K562 (cell line): ENCODE results near the gene IGFBP4. TPM values are rescaled to one million over a fixed set of nuclear protein-coding genes. Genes with fewer than 3 reads are reported as not detected.

ENCODE experiments used
- ATAC-seq: fragments of 200-7000 bp; cut with Tn5 transposase; 3 replicates; pipeline ENCODE4 v1.9.1; 2020; ENCODE audit warnings: moderate library complexity
- BruUV-seq: library from RNA; stranded (reverse); fragments of 400-500 nt; replicated peaks from 2 replicates; lab custom pipeline; 2021; lab: Mats Ljungman, UMichigan
- CTCF ChIA-PET: fragments of 300-600 bp; formaldehyde crosslinking; extraction: SDS; loops from one replicate; lab custom pipeline; 2021; ENCODE audit warnings: low intra/inter-chr PET ratio; lab: Yijun Ruan, JAX
- POLR2A ChIA-PET: fragments of 300-600, 350-650 bp; sonication (Branson Sonifier 250); formaldehyde crosslinking; extraction: SDS; loops from one replicate; lab custom pipeline; 2021; ENCODE audit warnings: antibody characterized with exemption, inconsistent platforms; lab: Yijun Ruan, JAX
- DNase-seq, 4 experiments: peaks; one replicate each; pipeline versions ENCODE4 v3.0.0 to v3.0.0-alpha.2; 2011 to 2018; ENCODE audit warnings: low spot score in 3 of 4, mixed read lengths in 3 of 4; ENCODE audit errors: extremely low read depth in 1 of 4
- FAIRE-seq: peaks from 2 replicates; lab custom pipeline; 2011; peaks lifted over from hg19 to GRCh38; lab: Jason Lieb, UNC
- H2AFZ ChIP-seq: 2 replicates; pipeline ENCODE4 v1.6.0; 2011; ENCODE audit warnings: low read depth, low read length, control low read depth, inconsistent platforms
- H3K27ac ChIP-seq: fragments of 200-600 bp; 3 replicates; pipeline ENCODE4 v1.8.0; 2011; ENCODE audit warnings: low read depth, mild to moderate bottlenecking, control low read depth, inconsistent platforms, low read length, moderate library complexity, mixed read lengths; ENCODE audit errors: extremely low read depth
- H3K27me3 ChIP-seq, 2 experiments: fragments of 300-600 bp in 1 of 2; 2 replicates in 1 of 2; 3 replicates in 1 of 2; pipeline versions ENCODE4 v1.6.0 to v1.8.0; 2011; ENCODE audit warnings: inconsistent platforms in 2 of 2, low read length in 2 of 2, mild to moderate bottlenecking in 1 of 2, mixed read lengths in 1 of 2, moderate library complexity in 1 of 2; ENCODE audit not compliant: control insufficient read depth in 2 of 2, insufficient read depth in 2 of 2
- H3K36me3 ChIP-seq: fragments of 300-600 bp; 3 replicates; pipeline ENCODE4 v1.8.0; 2011; ENCODE audit warnings: mild to moderate bottlenecking, low read length, inconsistent platforms; ENCODE audit not compliant: control insufficient read depth, insufficient read depth
- H3K4me1 ChIP-seq, 2 experiments: fragments of 200-600 bp in 1 of 2; replicated peaks in 1 of 2; 2 replicates in 1 of 2; 3 replicates in 1 of 2; pipeline versions ENCODE4 v1.5.1 to v1.8.0; 2011; ENCODE audit warnings: inconsistent platforms in 2 of 2, low read length in 2 of 2, mild to moderate bottlenecking in 1 of 2, mixed read lengths in 1 of 2, moderate library complexity in 1 of 2; ENCODE audit not compliant: control insufficient read depth in 2 of 2, insufficient read depth in 2 of 2
- H3K4me2 ChIP-seq: 2 replicates; pipeline ENCODE4 v1.6.1; 2011; ENCODE audit warnings: low read length, control low read depth, inconsistent platforms, mixed read lengths; ENCODE audit not compliant: insufficient read depth
- H3K4me3 ChIP-seq: fragments of 200-600 bp; sonication (generic), shearing (Covaris generic); 2 replicates; pipeline ENCODE4 v1.5.1; 2016; ENCODE audit warnings: control low read depth, inconsistent platforms
- H3K79me2 ChIP-seq: fragments of 200-600 bp; 3 replicates; pipeline ENCODE4 v1.8.0; 2011; ENCODE audit warnings: low read length, inconsistent platforms; ENCODE audit not compliant: control insufficient read depth, insufficient read depth
- H3K9ac ChIP-seq, 2 experiments: 2 replicates each; pipeline versions ENCODE4 v1.6.0 to v1.6.1; 2011; ENCODE audit warnings: low read depth in 2 of 2, low read length in 2 of 2, control low read depth in 1 of 2, inconsistent platforms in 1 of 2, mild to moderate bottlenecking in 1 of 2, mixed read lengths in 1 of 2; ENCODE audit not compliant: insufficient read depth in 1 of 2
- H3K9me1 ChIP-seq: one replicate; pipeline ENCODE4 v1.6.0; 2011; ENCODE audit warnings: inconsistent platforms, mild to moderate bottlenecking, low read length, moderate library complexity; ENCODE audit not compliant: control insufficient read depth, insufficient read depth
- H3K9me3 ChIP-seq: replicated peaks from 2 replicates; pipeline ENCODE4 v1.5.1; 2011; ENCODE audit warnings: low read depth, low read length, inconsistent platforms; ENCODE audit not compliant: control insufficient read depth, insufficient read depth
- H4K20me1 ChIP-seq: replicated peaks from 2 replicates; pipeline ENCODE4 v1.6.1; 2011; ENCODE audit warnings: low read length, inconsistent platforms, mixed read lengths; ENCODE audit not compliant: control insufficient read depth, insufficient read depth
- ARID2 ChIP-seq: fragments of 450-650 bp; IDR thresholded peaks from 2 replicates; pipeline ENCODE4 v1.6.1; 2017; ENCODE audit warnings: antibody characterized with exemption, mild to moderate bottlenecking
- CSDE1 ChIP-seq, 2 experiments: fragments of 450-650 bp; IDR thresholded peaks; 2 replicates each; pipeline ENCODE4 v1.6.1; 2016; ENCODE audit warnings: mild to moderate bottlenecking in 1 of 2
- HDAC3 ChIP-seq: fragments of 450-650 bp; IDR thresholded peaks from 2 replicates; pipeline ENCODE4 v1.6.1; 2018; ENCODE audit warnings: borderline replicate concordance, mild to moderate bottlenecking, moderate library complexity; ENCODE audit not compliant: partially characterized antibody
- NCOA4 ChIP-seq: fragments of 450-650 bp; IDR thresholded peaks from 2 replicates; pipeline ENCODE4 v1.6.1; 2018; ENCODE audit warnings: mild to moderate bottlenecking; ENCODE audit not compliant: partially characterized antibody
- NFE2L1 ChIP-seq: fragments of 450-650 bp; IDR thresholded peaks from 2 replicates; pipeline ENCODE4 v1.6.1; 2016; ENCODE audit warnings: missing genetic modification characterization, low read depth, mild to moderate bottlenecking, missing compliant biosample characterization, moderate library complexity, borderline replicate concordance
- RFX1 ChIP-seq: fragments of 450-650 bp; IDR thresholded peaks from 2 replicates; pipeline ENCODE4 v1.6.1; 2016; ENCODE audit warnings: mild to moderate bottlenecking, moderate library complexity
- RNF219 ChIP-seq: fragments of 250-450 bp; sonication (Bioruptor Pico); IDR thresholded peaks from 2 replicates; pipeline ENCODE4 v1.5.0; 2022; ENCODE audit warnings: mild to moderate bottlenecking
- ZNF184 ChIP-seq: sonication (generic); formaldehyde crosslinking; IDR thresholded peaks from 2 replicates; pipeline ENCODE4 v1.5.0; 2020; ENCODE audit warnings: missing genetic modification reagents
- ZNF507 ChIP-seq: conservative IDR thresholded peaks from 2 replicates; pipeline ENCODE4 v1.6.1; 2017; ENCODE audit warnings: missing genetic modification characterization, missing compliant biosample characterization
- ZNF512 ChIP-seq: IDR thresholded peaks from 2 replicates; pipeline ENCODE4 v1.6.1; 2016; ENCODE audit warnings: missing genetic modification characterization, missing compliant biosample characterization
- ZSCAN29 ChIP-seq: fragments of 450-650 bp; IDR thresholded peaks from 2 replicates; pipeline ENCODE4 v1.6.1; 2017
- WGBS: fragments of 100-300 bp; shearing (Covaris generic); methylation state at CpG from one replicate; pipeline ENCODE4 v1.1.6; 2016; ENCODE audit warnings: low coverage, mixed read lengths; ENCODE audit not compliant: insufficient coverage; ENCODE audit errors: missing lambda C conversion rate; 5-methylcytosine and 5-hydroxymethylcytosine counted together
- in situ Hi-C: fragments of 300-500 bp; cut with MboI; formaldehyde crosslinking; loops from 4 replicates; pipeline ENCODE4 v1.15.0; 2018; ENCODE audit warnings: inconsistent platforms, mixed read lengths
- intact Hi-C: fragments of 100-400 bp; cut with micrococcal nuclease; formaldehyde crosslinking; loops from 2 replicates; pipeline ENCODE4 v1.14.2; 2022
- polyA plus RNA-seq, 8 experiments: library from polyadenylated mRNA; depleted of rRNA in 4 of 8; stranded (reverse) in 5 of 8; unstranded in 3 of 8; fragments of >200 nt; fragmentation: Nextera tagmentation in 2 of 8; fragmentation: Illumina TruSeq in 1 of 8; extraction: Ambion mirVana in 2 of 8; extraction: Trizol in 1 of 8; gene quantifications; 2 replicates each; pipeline versions ENCODE4 v1.2.1 to v1.2.3, GENCODE V29; 2011 to 2014; ENCODE audit warnings: inconsistent platforms in 1 of 8, missing spikeins in 1 of 8
- total RNA-seq, 7 experiments: library from RNA; depleted of rRNA in 6 of 7; stranded (reverse); fragments of >200 nt in 6 of 7; fragmentation: Illumina TruSeq in 2 of 7; extraction: Trizol in 2 of 7; gene quantifications; 2 replicates each; pipeline versions ENCODE4 v1.2.1 to v1.2.3, GENCODE V29; 2011 to 2021; ENCODE audit warnings: low replicate concordance in 1 of 7

Gene IGFBP4
- total and polyA plus RNA-seq, 9 of the 15 experiments (the other 6 are each of a cell fraction or from before 2014, with no cell fraction given): 8.8 to 99.8 (median 18.6) TPM

GRCh38 chr17:40471846-40472732 is 28.8 kb downstream of the IGFBP4 start:
- no peaks in the 10 kb centered on the region for H3K9me1 ChIP-seq
- H3K4me1 ChIP-seq: peaks cover 11 to 30% of the 10 kb centered on the region in 2 experiments; a peak in 4 of 5 replicates
- BruUV-seq: no TSS peak
- 44% methylated on average over 6 of the region's 6 CpGs for WGBS
- no peak overlapping the region for H3K27ac ChIP-seq
- intact Hi-C loops: loop anchor here (10.0 kb wide), 1 partner anchor 107 kb away; the partner anchor contains the start of gene GJD3
- H3K79me2 ChIP-seq: no peaks in the 10 kb centered on the region
- no peaks in the 10 kb centered on the region for H4K20me1 ChIP-seq
- H3K36me3 ChIP-seq: no peaks in the 10 kb centered on the region
- no peaks in the 10 kb centered on the region for H3K9me3 ChIP-seq
- DNase-seq: no peak
- in situ Hi-C loops: no loop called here
- no peaks in the 10 kb centered on the region for H3K27me3 ChIP-seq
- H3K4me3 ChIP-seq: no peak overlapping the region
- TF ChIP-seq ARID2: no peak
- TF ChIP-seq ZNF507: no peak
- no peak for TF ChIP-seq ZNF512 (tag)
- no peak for TF ChIP-seq ZSCAN29
- TF ChIP-seq NFE2L1 (tag): no peak
- TF ChIP-seq NCOA4: no peak
- TF ChIP-seq RNF219: no peak
- TF ChIP-seq RFX1: peak; percentile 87
- TF ChIP-seq CSDE1 (IDR thresholded peaks at IDR 0.05): 0 out of 4 replicates have a peak, but pooled peaks of 1 of the 2 experiments have one; percentile 26
- TF ChIP-seq ZNF184 (CRISPR knock-in tag): no peak
- TF ChIP-seq HDAC3: no peak
- ATAC-seq: no peak
- FAIRE-seq: no peak
- H3K4me2 ChIP-seq: no peak overlapping the region
- no peak overlapping the region for H2AFZ ChIP-seq
- ChIA-PET CTCF (interaction anchor here (0.7 kb wide), 1 partner anchor 29 kb away, joined by 3 read pairs; no protein-coding TSS in a partner anchor), POLR2A (interaction anchor here (0.6 to 1.8 kb wide), 6 partner anchors 9 to 29 kb away, joined by 3 to 7 read pairs (median 4); partner anchors contain the start of gene TNS4)
- H3K9ac ChIP-seq: peak overlapping the region in 1 of 2 experiments; percentile 38; a peak in 1 of 4 replicates
